HuH-7 (cell line): ENCODE data around the gene LRRTM2.
"Not testable (repeated sequence)": the region's sequence is repeated elsewhere in the genome, so short reads cannot be mapped to it uniquely, and the experiment has no call there.

ENCODE experiments used
- DNase-seq: peaks from one replicate; pipeline ENCODE4 v3.0.0; 2011; ENCODE audit warnings: low spot score

The LRRTM2 gene

GRCh38 chr5:138837160-138837559 is 38.0 kb downstream of the LRRTM2 start:
- DNase-seq = no peak

- DNase-seq = not testable (repeated sequence)
These were observed 40.3 kb downstream of the LRRTM2 start for GRCh38 chr5:138834853-138835252.

GRCh38 chr5:138833726-138834480 is 41.2 kb downstream of the LRRTM2 start:
- DNase-seq = no peak

- no peak for DNase-seq
These were observed 42.1 kb downstream of the LRRTM2 start for GRCh38 chr5:138833080-138833479.

DNA sequence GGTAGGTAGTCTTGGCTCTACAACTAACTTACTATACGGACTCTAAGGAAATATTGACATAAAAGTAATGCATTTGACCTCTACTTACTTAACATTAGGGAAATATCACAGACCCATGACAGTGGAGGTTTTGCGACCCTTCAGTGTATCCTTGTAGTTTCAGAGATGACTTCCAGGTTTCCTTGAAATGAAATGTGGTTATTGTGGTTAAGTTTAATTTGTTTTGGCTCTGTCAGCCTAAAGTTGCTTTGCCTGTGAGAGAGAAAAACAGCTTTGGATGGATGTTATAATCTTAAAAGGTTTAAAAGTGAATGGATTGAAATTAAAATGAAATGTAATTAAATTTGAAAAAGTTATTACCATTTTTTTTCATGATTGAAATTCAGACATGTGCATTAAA is 42.9 kb downstream of the LRRTM2 start:
- DNase-seq = no peak

DNA sequence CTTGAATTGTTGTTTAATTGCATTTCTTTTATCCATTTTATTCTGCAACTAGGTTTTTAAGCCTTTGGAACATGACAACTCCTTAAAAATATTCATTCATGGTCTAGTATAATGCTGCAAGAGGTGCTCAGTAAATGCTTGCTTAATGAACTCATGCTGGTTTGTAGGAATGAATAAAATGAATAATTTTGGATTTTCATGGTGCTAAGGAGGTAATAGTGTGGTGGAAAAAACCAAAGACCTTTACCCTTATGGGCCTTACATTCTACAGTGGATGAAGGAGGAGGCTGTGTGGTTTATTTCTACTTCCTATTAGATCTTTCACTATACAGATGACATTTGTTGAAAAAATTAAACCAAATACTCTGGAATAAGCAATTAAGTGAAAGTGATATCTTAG is 43.4 kb downstream of the LRRTM2 start:
- DNase-seq = no peak

DNA sequence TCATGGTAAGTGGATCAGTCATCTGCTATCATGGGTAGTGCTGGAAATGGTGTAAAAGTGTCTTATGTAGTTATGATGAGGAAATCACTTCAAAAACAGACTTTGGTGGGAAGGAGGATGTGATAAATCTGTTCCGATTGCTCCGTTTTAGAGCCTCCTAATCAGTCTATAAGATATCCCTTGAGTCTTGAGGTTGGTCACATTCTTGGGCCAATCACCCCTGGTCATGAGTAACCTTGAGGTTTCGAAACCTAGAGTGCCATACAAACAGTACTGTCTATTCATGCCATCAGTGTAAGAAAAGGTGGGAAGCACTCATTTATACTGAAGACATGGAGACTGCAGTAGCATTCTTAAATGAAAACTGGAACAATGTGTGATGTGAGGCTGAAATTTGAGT is 45.8 kb downstream of the LRRTM2 start:
- DNase-seq = no peak

DNA sequence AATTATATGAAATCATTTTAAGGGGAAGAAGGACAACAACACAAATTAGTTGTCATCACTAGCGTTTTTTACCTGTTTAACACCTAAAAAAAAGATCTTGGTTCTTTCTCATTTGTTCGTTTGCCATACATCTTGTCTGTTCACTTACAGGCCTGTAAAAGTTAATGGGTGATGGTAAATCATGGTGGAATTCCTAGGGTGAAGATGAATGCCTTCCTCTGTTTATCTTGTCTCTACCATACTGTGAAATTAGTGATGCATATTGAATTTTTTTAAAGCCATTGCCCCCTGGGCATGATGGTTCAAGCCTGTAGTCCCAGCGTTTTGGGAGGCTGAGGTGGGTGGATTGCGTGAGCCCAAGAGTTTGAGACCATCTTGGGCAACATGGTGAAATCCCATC is 46.6 kb downstream of the LRRTM2 start:
- no peak for DNase-seq

DNA sequence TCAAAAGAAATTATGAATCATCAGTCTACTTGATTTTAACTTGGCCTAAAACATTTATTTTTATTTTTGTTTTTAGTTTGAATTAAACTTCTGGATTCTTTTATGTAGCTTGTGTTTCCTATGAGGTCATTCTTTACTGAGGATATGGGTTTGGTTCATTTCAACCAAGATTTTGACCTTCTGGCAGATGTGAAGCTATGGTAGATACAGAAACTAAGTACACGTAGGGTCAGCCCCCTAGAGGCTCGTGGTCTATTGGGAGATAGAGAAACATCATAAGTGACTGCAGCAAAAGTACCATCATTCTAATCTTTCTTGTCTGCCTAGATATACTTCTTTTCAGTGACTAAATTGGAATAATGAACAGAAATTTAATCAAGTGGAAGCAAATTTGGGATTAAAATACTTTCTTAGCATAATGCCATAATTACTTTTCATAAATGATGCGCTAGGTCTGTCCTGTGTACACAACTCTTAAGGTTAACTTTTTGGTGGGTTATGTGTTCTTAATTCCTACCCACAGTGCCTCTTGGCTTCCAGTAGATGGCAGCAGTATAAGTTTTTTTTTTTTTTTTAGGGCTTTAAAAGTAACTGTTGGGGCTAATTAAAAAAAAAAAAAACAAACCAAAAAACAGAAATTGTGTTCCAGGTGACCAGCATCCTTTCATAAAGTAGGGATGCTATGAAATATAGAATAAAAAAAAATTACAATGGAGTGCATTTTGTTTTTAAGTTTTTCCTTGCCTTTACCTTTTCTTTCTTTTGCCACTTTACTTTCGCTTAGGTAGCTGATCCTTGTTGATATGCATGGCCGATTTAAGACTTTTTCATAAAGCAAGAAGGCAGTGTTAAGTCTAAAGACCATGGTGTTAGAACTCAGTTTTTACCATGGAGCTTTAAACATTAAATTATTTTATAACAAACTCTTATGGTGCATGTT is 49.9 kb downstream of the LRRTM2 start:
- peak; percentile 23 for DNase-seq

- DNase-seq = no peak
These were observed 50.6 kb downstream of the LRRTM2 start for GRCh38 chr5:138824516-138824915.

DNA sequence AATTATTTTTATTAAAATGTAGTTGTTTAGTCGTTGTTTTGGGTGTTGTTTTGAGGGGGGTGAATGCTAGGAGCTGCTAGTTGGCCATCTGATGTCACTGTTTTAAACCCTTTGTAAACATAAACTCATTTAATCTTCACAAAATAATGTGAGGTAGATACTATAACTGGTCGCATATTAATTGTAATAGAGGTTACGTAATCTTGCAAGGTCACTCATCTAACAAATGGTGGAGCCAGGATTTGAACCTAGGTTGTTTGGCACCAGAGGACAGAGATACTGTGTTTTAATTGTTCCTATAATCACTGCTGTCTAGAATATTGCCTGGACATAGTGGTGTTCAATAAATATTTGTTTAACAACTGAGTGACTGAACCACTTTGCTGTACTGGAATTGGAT is 54.4 kb downstream of the LRRTM2 start:
- DNase-seq = no peak

GRCh38 chr5:138819081-138819480 is 56.1 kb downstream of the LRRTM2 start:
- DNase-seq = no peak
